Adrenal gland (tissue), 12 donors: ENCODE measurements around the gene SORBS2. TPM values are rescaled to one million over a fixed set of nuclear protein-coding genes. Genes with fewer than 3 reads are reported as not detected.

Experiments
- DNase-seq, 7 donors: peaks; one replicate each; pipeline ENCODE4 v3.0.0-alpha.2; 2019 to 2020
- H3K27ac ChIP-seq, 5 donors: fragments of 200-600 bp; sonication (generic) in 4 of 5; 1 replicate in 3 of 5; 2 replicates in 2 of 5; pipeline versions ENCODE4 v1.5.1 to v1.8.0; 2016 to 2020; ENCODE audit warnings: mild to moderate bottlenecking in 1 of 5
- H3K27me3 ChIP-seq: fragments of 200-600 bp; 2 replicates; pipeline ENCODE4 v1.8.0; 2021
- H3K36me3 ChIP-seq, 2 donors: fragments of 200-600 bp; replicated peaks in 1 of 2; 1 replicate in 1 of 2; 2 replicates in 1 of 2; pipeline versions ENCODE4 v1.5.1 to v1.8.0; 2018 to 2022
- H3K4me1 ChIP-seq, 2 donors: fragments of 200-600 bp; replicated peaks in 1 of 2; 1 replicate in 1 of 2; 2 replicates in 1 of 2; pipeline versions ENCODE4 v1.5.1 to v1.8.0; 2018 to 2021
- H3K4me3 ChIP-seq, 4 donors: fragments of 200-600 bp; sonication (generic) in 3 of 4; one replicate each; pipeline ENCODE4 v1.5.1; 2016 to 2018
- H3K9me3 ChIP-seq, 3 donors: fragments of 200-600 bp; sonication (generic) in 1 of 3; replicated peaks in 1 of 3; 1 replicate in 2 of 3; 2 replicates in 1 of 3; pipeline versions ENCODE4 v1.5.1 to v1.8.0; 2016 to 2021
- POLR2A ChIP-seq, 2 donors: fragments of 450-650 bp; IDR thresholded peaks; one replicate each; pipeline ENCODE4 v1.6.1; 2017; ENCODE audit warnings: antibody characterized with exemption in 2 of 2, mild to moderate bottlenecking in 2 of 2, moderate library complexity in 1 of 2
- WGBS, 4 donors: extraction: QIAGEN DNeasy Blood & Tissue Kit in 2 of 4; methylation state at CpG; one replicate each; pipeline versions ENCODE4 v1.1.5 to v1.1.7; 2013 to 2017; 5-methylcytosine and 5-hydroxymethylcytosine counted together
- intact Hi-C, 2 donors: fragments of 100-400 bp; cut with DNase I; formaldehyde crosslinking; loops; one replicate each; pipeline versions ENCODE4 v1.14.1 to v1.15.0; 2022 to 2023
- polyA plus RNA-seq, 3 donors: library from polyadenylated mRNA; stranded (reverse); fragments of 200-250 nt in 2 of 3; fragments of 350-450 nt in 1 of 3; fragmentation: Illumina TruSeq in 1 of 3; extraction: RNeasy Lipid Tissue Mini Kit (QIAGEN cat#74804) in 1 of 3; gene quantifications; one replicate each; pipeline ENCODE4 v1.2.3, GENCODE V29; 2013 to 2014
- total RNA-seq, 9 donors: library from RNA; depleted of rRNA in 4 of 9; stranded (reverse); fragments of >200 nt in 4 of 9; fragments of 120-200 nt in 1 of 9; fragmentation: NEBNext Ultra II Directional in 1 of 9; extraction: Animal tissue kit (Norgen Biotek cat#: 25700) in 1 of 9; gene quantifications; one replicate each; pipeline versions ENCODE4 v1.1.0 to v1.2.4, GENCODE V29; 2013 to 2023
- TF ChIP-seq, protein P1 (sequence below), 6 experiments: fragments of 450-650 bp in 4 of 6; fragments of 200-600 bp in 2 of 6; sonication (generic) in 1 of 6; IDR thresholded peaks; 1 replicate in 5 of 6; 2 replicates in 1 of 6; pipeline versions ENCODE4 v1.5.1 to v1.8.0; 2016 to 2021; ENCODE audit warnings: antibody characterized with exemption in 6 of 6, mild to moderate bottlenecking in 2 of 6, moderate library complexity in 1 of 6
- donor health status: healthy with polysubstance abuse.
- donor health status: Bipolar disorder and iron deficiency.
- donor health status: DM: yes; HTN: yes; CAD: no.
- donor health status: DM: no; HTN: no; CAD: no.
- donor health status: DM: no; HTN: no; CAD: no.
- donor health status: DM: yes; HTN: yes; CAD: no.

Gene SORBS2
- total and polyA plus RNA-seq, 12 donors: 126 to 875 (median 582) TPM

DNA sequence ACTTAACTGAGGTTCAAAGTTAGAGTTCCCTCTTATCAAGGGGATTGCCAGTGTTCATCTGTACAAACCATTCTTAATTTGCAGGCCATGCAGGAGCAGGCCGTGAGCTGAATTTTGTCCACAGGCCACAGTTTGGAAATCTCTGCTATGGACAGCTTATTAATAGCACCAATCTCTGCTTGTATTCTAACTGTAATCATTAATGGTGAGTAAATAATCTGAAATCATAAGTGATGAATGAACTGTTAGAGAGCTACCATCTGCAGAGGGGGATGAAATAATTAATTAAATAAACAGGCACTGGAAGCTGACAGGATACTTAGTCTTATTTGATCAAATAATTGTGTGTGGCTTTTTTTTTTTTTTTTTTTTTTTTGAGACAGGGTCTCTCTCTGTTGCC is 228.2 kb downstream of the SORBS2 start:
- DNase-seq: peak in 1 of 7 donors; percentile 29
- 83 to 100% (median 89%) methylated on average over 1 of the region's 1 CpG for WGBS, 4 donors
- Histone ChIP-seq H3K4me3 (no peak overlapping the region), H3K36me3 (peaks cover 0 to 13% of the 10 kb centered on the region in 2 donors), H3K27ac (no peak overlapping the region), H3K4me1 (no peaks in the 10 kb centered on the region), H3K9me3 (no peaks in the 10 kb centered on the region), H3K27me3 (no peaks in the 10 kb centered on the region)
- TF ChIP-seq POLR2A (IDR thresholded peaks at IDR 0.05): no peak
- TF ChIP-seq, protein P1, sequence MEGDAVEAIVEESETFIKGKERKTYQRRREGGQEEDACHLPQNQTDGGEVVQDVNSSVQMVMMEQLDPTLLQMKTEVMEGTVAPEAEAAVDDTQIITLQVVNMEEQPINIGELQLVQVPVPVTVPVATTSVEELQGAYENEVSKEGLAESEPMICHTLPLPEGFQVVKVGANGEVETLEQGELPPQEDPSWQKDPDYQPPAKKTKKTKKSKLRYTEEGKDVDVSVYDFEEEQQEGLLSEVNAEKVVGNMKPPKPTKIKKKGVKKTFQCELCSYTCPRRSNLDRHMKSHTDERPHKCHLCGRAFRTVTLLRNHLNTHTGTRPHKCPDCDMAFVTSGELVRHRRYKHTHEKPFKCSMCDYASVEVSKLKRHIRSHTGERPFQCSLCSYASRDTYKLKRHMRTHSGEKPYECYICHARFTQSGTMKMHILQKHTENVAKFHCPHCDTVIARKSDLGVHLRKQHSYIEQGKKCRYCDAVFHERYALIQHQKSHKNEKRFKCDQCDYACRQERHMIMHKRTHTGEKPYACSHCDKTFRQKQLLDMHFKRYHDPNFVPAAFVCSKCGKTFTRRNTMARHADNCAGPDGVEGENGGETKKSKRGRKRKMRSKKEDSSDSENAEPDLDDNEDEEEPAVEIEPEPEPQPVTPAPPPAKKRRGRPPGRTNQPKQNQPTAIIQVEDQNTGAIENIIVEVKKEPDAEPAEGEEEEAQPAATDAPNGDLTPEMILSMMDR (IDR thresholded peaks at IDR 0.05): no peak
- intact Hi-C loops: no loop called here

DNA sequence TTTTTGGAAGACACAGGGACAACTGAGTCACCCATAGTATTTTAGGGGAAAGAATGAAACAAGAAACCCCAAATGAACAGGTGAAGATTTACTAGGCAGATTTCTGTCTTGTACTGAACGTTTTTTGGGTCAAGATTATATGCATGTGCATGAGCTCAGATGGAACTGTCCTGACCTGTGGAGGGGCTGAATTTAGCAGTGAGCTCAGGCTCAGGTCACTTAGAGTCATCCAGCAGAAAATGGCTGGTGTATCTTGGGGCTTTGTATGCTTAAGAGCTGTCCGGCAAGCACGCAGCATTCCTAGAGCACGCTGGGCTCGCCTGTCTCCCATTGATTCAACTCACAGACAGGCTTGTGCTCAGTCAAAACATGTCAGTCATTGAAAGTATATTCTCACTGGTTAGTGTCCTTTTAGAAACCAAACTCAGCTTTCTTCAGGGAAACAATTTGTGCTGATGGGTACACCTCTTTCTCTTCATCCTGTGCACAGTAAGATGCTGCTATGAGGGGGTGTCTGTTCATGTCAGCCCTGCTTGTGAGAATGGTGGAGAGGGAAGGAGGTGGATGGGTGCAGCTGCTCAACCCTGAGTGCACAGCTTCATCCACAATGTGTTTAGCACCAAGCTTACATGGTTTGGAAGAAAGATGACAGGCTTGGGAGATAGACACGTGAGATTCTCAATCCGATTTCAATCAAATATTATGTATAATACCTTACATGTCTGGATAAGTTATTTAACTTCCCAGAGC is 229.2 kb downstream of the SORBS2 start:
- Histone ChIP-seq H3K36me3 (peaks cover 0 to 12% of the 10 kb centered on the region in 2 donors), H3K9me3 (no peaks in the 10 kb centered on the region), H3K27ac (no peak overlapping the region), H3K4me1 (no peaks in the 10 kb centered on the region), H3K27me3 (no peaks in the 10 kb centered on the region), H3K4me3 (no peak overlapping the region)
- DNase-seq: no peak
- WGBS, 4 donors: 77 to 83% (median 77%) methylated on average over 6 to 7 of the region's 7 CpGs
- intact Hi-C loops: no loop called here
- TF ChIP-seq, protein P1 (IDR thresholded peaks at IDR 0.05): no peak
- TF ChIP-seq POLR2A (IDR thresholded peaks at IDR 0.05): no peak

DNA sequence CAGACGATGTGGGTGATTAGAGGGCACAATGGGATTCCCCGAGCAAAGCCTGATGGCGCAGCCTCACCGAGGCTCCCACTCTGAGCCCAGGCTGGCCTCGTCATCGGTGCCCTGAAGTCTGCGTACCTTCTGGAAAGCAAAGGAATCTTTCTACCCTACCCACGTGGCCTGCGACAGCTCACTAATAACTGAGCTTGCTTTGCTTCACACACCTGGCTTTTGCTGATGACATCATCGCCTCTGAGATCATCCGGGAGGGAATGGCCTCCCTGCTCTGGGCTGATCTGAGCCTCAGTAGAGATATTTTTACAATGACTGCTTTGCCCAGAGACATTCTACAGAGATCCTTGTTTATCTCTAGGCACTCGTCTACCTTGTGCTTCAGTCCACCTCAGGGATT is 231.3 kb downstream of the SORBS2 start:
- H3K4me3 ChIP-seq: no peak overlapping the region
- TF ChIP-seq POLR2A (IDR thresholded peaks at IDR 0.05): no peak
- TF ChIP-seq, protein P1 (IDR thresholded peaks at IDR 0.05): no peak
- no peaks in the 10 kb centered on the region for H3K4me1 ChIP-seq
- intact Hi-C loops: no loop called here
- no peaks in the 10 kb centered on the region for H3K9me3 ChIP-seq
- no peaks in the 10 kb centered on the region for H3K36me3 ChIP-seq
- DNase-seq: no peak
- 81 to 91% (median 86%) methylated on average over 6 to 12 of the region's 12 CpGs for WGBS, 4 donors
- H3K27ac ChIP-seq: no peak overlapping the region
- no peaks in the 10 kb centered on the region for H3K27me3 ChIP-seq

DNA sequence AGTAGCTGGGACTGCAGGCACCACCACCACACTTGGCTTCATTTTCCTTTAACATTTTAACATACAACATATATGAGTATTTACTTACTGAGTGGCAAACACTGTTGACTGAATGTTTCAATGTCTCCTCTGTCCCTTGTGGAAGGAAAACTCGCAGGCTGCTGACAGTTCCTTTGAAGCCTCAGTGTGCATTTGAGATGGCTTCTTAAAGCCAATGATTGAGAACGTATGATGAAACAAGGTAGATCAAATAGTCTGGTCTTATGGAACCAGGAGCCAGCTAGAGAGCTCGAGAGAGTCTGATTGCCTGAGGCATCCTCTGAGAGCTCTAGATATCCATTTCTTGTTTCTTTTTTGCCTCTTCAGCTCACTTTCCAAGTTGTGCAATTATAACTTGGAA is 233.7 kb downstream of the SORBS2 start:
- no peak overlapping the region for H3K4me3 ChIP-seq
- H3K27me3 ChIP-seq: no peaks in the 10 kb centered on the region
- intact Hi-C loops: loop anchor here in 1 of 2 donors (10.0 kb wide), 1 partner anchor 103 kb away; the partner anchor contains the start of gene CCDC110
- no peaks in the 10 kb centered on the region for H3K36me3 ChIP-seq
- DNase-seq: no peak
- no peak overlapping the region for H3K27ac ChIP-seq
- WGBS, 4 donors: 84 to 90% (median 88%) methylated on average over 3 of the region's 3 CpGs
- no peaks in the 10 kb centered on the region for H3K9me3 ChIP-seq
- H3K4me1 ChIP-seq: peaks cover 0 to 3% of the 10 kb centered on the region in 2 donors
- no peak for TF ChIP-seq POLR2A (IDR thresholded peaks at IDR 0.05)
- TF ChIP-seq, protein P1 (IDR thresholded peaks at IDR 0.05): no peak
